ENCODE results near the gene CLIP4.

DNA sequence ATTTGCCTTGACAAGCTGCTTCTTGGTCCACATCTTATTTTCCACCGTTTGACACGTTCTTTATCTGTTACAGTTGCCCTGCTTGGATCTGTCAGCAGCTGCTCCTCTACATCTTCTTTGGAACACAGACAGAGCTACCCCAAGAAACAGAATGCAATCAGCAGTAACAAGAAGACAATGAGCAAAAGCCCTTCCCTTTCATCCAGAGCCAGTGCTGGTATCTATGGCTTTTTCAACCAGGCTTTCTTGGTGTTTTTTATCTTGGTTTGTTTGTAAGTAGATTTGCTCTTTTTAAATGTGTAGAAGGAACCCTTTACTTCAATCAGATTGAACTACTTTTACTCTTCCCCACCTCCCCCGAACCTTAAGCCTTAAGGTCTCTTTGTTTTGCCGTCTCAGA lies 41.9 kb downstream of the CLIP4 start:
- TF ChIP-seq, protein P1, sequence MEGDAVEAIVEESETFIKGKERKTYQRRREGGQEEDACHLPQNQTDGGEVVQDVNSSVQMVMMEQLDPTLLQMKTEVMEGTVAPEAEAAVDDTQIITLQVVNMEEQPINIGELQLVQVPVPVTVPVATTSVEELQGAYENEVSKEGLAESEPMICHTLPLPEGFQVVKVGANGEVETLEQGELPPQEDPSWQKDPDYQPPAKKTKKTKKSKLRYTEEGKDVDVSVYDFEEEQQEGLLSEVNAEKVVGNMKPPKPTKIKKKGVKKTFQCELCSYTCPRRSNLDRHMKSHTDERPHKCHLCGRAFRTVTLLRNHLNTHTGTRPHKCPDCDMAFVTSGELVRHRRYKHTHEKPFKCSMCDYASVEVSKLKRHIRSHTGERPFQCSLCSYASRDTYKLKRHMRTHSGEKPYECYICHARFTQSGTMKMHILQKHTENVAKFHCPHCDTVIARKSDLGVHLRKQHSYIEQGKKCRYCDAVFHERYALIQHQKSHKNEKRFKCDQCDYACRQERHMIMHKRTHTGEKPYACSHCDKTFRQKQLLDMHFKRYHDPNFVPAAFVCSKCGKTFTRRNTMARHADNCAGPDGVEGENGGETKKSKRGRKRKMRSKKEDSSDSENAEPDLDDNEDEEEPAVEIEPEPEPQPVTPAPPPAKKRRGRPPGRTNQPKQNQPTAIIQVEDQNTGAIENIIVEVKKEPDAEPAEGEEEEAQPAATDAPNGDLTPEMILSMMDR (IDR thresholded peaks at IDR 0.05; ENCODE audit: low read depth, low read length, poor library complexity, severe bottlenecking), result no peak
- TF ChIP-seq EZH2phosphoT487 (IDR thresholded peaks at IDR 0.05; ENCODE audit: borderline replicate concordance, low read length), result no peak
